K562 treated with DMSO at 1 percent for 24 hours (cell line): ENCODE results near the gene OR51I1. TPM values are rescaled to one million over a fixed set of nuclear protein-coding genes. Genes with fewer than 3 reads are reported as not detected.

Experiments used
- total RNA-seq: library from RNA; unstranded; fragments of 300-600 nt; gene quantifications from 2 replicates; pipeline ENCODE4 v1.2.3, GENCODE V29; 2022; ENCODE audit warnings: low read depth; ENCODE audit not compliant: insufficient read depth

Gene OR51I1, protein sequence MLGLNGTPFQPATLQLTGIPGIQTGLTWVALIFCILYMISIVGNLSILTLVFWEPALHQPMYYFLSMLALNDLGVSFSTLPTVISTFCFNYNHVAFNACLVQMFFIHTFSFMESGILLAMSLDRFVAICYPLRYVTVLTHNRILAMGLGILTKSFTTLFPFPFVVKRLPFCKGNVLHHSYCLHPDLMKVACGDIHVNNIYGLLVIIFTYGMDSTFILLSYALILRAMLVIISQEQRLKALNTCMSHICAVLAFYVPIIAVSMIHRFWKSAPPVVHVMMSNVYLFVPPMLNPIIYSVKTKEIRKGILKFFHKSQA
- not detected in 2 replicates for total RNA-seq

DNA sequence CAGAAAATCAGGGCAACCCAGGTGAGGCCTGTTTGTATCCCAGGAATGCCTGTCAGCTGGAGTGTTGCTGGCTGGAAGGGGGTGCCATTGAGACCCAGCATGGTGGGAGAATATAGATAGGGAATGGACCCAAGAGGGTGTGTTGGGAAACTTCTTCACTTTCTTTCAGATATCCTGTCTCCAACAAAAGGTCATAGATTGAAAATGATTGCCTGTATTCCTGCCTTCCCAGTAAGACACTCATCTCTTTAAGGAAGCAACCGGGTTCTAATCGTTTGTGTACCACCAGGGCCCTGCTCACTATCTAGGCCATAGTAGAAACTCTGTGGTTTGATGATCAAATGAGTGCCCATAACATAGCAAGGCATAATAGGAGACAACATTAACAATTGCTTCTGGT, at the start of gene OR51I1:
Gene OR51I1, minus strand, starts transcription at position 101 of the 400 bp plus-strand sequence. Its CDS starts 0 bp downstream, at position 101.

GRCh38 chr11:5488385-5488784, 47.1 kb upstream of the OR51I1 start, which contains the start of gene OR52D1:
Gene OR52D1, plus strand, starts transcription at chr11:5488685. Its CDS starts 22 bp downstream, at chr11:5488707.

GRCh38 chr11:5449023-5449422, 7.7 kb upstream of the OR51I1 start, which contains the start of gene OR51I2:
Gene OR51I2, plus strand, starts transcription at chr11:5449323. Its CDS starts 4,166 bp downstream, at chr11:5453489.

DNA sequence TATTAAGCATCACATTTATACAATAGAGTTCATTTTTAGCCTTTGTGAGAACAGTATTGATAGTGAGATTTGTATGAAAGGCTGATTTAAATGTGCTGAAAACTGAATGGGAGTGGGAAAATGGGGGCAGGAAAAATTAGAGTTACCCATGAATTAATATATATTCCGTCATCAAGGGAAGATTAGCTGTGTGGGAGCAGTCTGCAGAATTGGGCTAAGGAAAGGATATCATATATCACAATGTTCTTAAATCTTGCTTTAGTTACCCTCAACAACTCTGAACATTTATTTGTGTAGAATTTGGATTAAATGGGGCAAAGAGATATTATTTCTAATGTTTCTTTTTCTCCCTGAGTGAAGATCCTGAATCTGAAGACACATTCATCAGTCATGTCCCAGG, 19.5 kb downstream of the OR51I1 start, which contains the start of gene OR51Q1:
Gene OR51Q1, plus strand, starts transcription at position 301 of the 400 bp plus-strand sequence. Its CDS starts 90 bp downstream, at position 391.

Other genes with a start within 250 kb of the OR51I1 start
- gene OR51V1, start 240.8 kb downstream of the OR51I1 start, total RNA-seq: not detected in 2 replicates
- gene HBB, start 214.4 kb downstream of the OR51I1 start, total RNA-seq: not detected in 2 replicates
- gene HBD, start 207.0 kb downstream of the OR51I1 start, total RNA-seq: 10.4 and 12.5 TPM in 2 replicates
- gene HBG1, start 191.7 kb downstream of the OR51I1 start, total RNA-seq: 397 and 400 TPM in 2 replicates
- 1,595 and 1,633 TPM in 2 replicates for gene HBG2, start 186.7 kb downstream of the OR51I1 start, total RNA-seq
- gene HBE1, start 171.6 kb downstream of the OR51I1 start, total RNA-seq: 959 and 977 TPM in 2 replicates
- gene OR51B4, start 139.6 kb downstream of the OR51I1 start, total RNA-seq: 35.4 and 49.8 TPM in 2 replicates
- gene OR51B2, start 117.2 kb downstream of the OR51I1 start, total RNA-seq: 3.0 and 3.1 TPM in 2 replicates
- gene OR51B5, start 98.0 kb downstream of the OR51I1 start, total RNA-seq: 36.2 and 41.7 TPM in 2 replicates
- not detected in 2 replicates for gene OR51B6, start 90.0 kb downstream of the OR51I1 start, total RNA-seq
- not detected in 2 replicates for gene OR51M1, start 57.7 kb downstream of the OR51I1 start, total RNA-seq
- not detected in 2 replicates for gene OR51Q1, start 19.4 kb downstream of the OR51I1 start, total RNA-seq
- gene OR51I2, start 7.8 kb upstream of the OR51I1 start, total RNA-seq: not detected in 2 replicates
- gene OR52D1, start 47.2 kb upstream of the OR51I1 start, total RNA-seq: 0.61 TPM in 1 of 2 replicates, not detected in the other
- gene UBQLN3, start 68.4 kb upstream of the OR51I1 start, total RNA-seq: not detected in 2 replicates
- 0.80 TPM in 1 of 2 replicates, not detected in the other for gene UBQLNL, start 75.2 kb upstream of the OR51I1 start, total RNA-seq
- gene OR52H1, start 107.0 kb upstream of the OR51I1 start, total RNA-seq: not detected in 2 replicates
- gene OR52B6, start 139.4 kb upstream of the OR51I1 start, total RNA-seq: not detected in 2 replicates
- 19.3 and 20.1 TPM in 2 replicates for gene TRIM6, start 155.1 kb upstream of the OR51I1 start, total RNA-seq
- gene TRIM34, start 183.5 kb upstream of the OR51I1 start, total RNA-seq: 2.4 and 4.2 TPM in 2 replicates
- 15.5 and 20.6 TPM in 2 replicates for gene TRIM5, start 243.6 kb upstream of the OR51I1 start, total RNA-seq
- 2.5 and 2.7 TPM in 2 replicates for gene TRIM22, start 248.3 kb upstream of the OR51I1 start, total RNA-seq